ENCODE measurements around the gene SNRPD3. TPM values are rescaled to one million over a fixed set of nuclear protein-coding genes. Genes with fewer than 3 reads are reported as not detected.
A peak's percentile ranks its signal among the peaks of the same experiment; 100 is the strongest.

Gene SNRPD3
- total RNA-seq, 2 experiments from 2014 or later: 132 to 139 TPM

- CTCF ChIA-PET: interaction anchor here (0.7 to 1.2 kb wide), 2 partner anchors 9 to 1281 kb away, joined by 3 read pairs; partner anchors contain the start of gene GUCD1
- H3K27me3 Mint-ChIP-seq: no peaks in the 10 kb centered on the region
- DNase-seq (no peak), ATAC-seq (no peak)
- no peaks in the 10 kb centered on the region for H3K9me3 Mint-ChIP-seq (ENCODE audit: low read depth)
- H3K4me3 Mint-ChIP-seq: no peak overlapping the region
- H3K27ac Mint-ChIP-seq: no peak overlapping the region
- H3K4me1 Mint-ChIP-seq: peaks cover 54% of the 10 kb centered on the region
- peaks cover 46% of the 10 kb centered on the region for H3K36me3 Mint-ChIP-seq
These were observed 7.4 kb downstream of the SNRPD3 start for GRCh38 chr22:24563246-24563645.

GRCh38 chr22:24564376-24565058, 8.7 kb downstream of the SNRPD3 start:
- H3K36me3 Mint-ChIP-seq: peaks cover 40% of the 10 kb centered on the region
- ATAC-seq: no peak
- H3K4me1 Mint-ChIP-seq: peaks cover 42% of the 10 kb centered on the region
- no peaks in the 10 kb centered on the region for H3K27me3 Mint-ChIP-seq
- CTCF ChIA-PET: interaction anchor here (0.7 to 1.2 kb wide), 2 partner anchors 10 to 28 kb away, joined by 3 read pairs; partner anchors contain the start of gene GUCD1
- peak overlapping the region; percentile 52 for H3K27ac Mint-ChIP-seq
- H3K4me3 Mint-ChIP-seq: no peak overlapping the region
- DNase-seq: no peak
- no peaks in the 10 kb centered on the region for H3K9me3 Mint-ChIP-seq (ENCODE audit: low read depth)

- Mint-ChIP-seq H3K27me3 (no peaks in the 10 kb centered on the region), H3K9me3 (ENCODE audit: low read depth) (no peaks in the 10 kb centered on the region), H3K4me3 (no peak overlapping the region), H3K27ac (no peak overlapping the region), H3K4me1 (peaks cover 39% of the 10 kb centered on the region), H3K36me3 (peaks cover 39% of the 10 kb centered on the region)
- CTCF ChIA-PET: no interaction called here
- DNase-seq (no peak), ATAC-seq (no peak)
These were observed 9.3 kb downstream of the SNRPD3 start for GRCh38 chr22:24565077-24565476.

- CTCF ChIA-PET: interaction anchor here (1.2 kb wide), 1 partner anchor 11 kb away, joined by 3 read pairs; no protein-coding TSS in a partner anchor
- Mint-ChIP-seq H3K4me1 (peaks cover 32% of the 10 kb centered on the region), H3K36me3 (peaks cover 42% of the 10 kb centered on the region), H3K4me3 (no peak overlapping the region), H3K27ac (no peak overlapping the region), H3K9me3 (ENCODE audit: low read depth) (no peaks in the 10 kb centered on the region), H3K27me3 (no peaks in the 10 kb centered on the region)
- ATAC-seq (no peak), DNase-seq (no peak)
These were observed 11.2 kb downstream of the SNRPD3 start for GRCh38 chr22:24566899-24567511.

GRCh38 chr22:24567668-24568067, 11.9 kb downstream of the SNRPD3 start:
- H3K4me3 Mint-ChIP-seq: no peak overlapping the region
- CTCF ChIA-PET: interaction anchor here (1.2 kb wide), 1 partner anchor 10 kb away, joined by 3 read pairs; no protein-coding TSS in a partner anchor
- no peak for DNase-seq
- no peak for ATAC-seq
- H3K4me1 Mint-ChIP-seq: peaks cover 31% of the 10 kb centered on the region
- no peaks in the 10 kb centered on the region for H3K27me3 Mint-ChIP-seq
- no peak overlapping the region for H3K27ac Mint-ChIP-seq
- peaks cover 45% of the 10 kb centered on the region for H3K36me3 Mint-ChIP-seq
- no peaks in the 10 kb centered on the region for H3K9me3 Mint-ChIP-seq (ENCODE audit: low read depth)

- no peak for DNase-seq
- no peak for ATAC-seq
- Mint-ChIP-seq H3K27me3 (no peaks in the 10 kb centered on the region), H3K27ac (peak overlapping the region; percentile 25), H3K4me1 (peaks cover 7% of the 10 kb centered on the region), H3K9me3 (ENCODE audit: low read depth) (no peaks in the 10 kb centered on the region), H3K36me3 (peaks cover 43% of the 10 kb centered on the region), H3K4me3 (no peak overlapping the region)
- CTCF ChIA-PET: no interaction called here
These were observed 15.5 kb downstream of the SNRPD3 start for GRCh38 chr22:24571266-24571665.

- Mint-ChIP-seq H3K27ac (no peak overlapping the region), H3K9me3 (ENCODE audit: low read depth) (no peaks in the 10 kb centered on the region), H3K4me1 (no peaks in the 10 kb centered on the region), H3K27me3 (no peaks in the 10 kb centered on the region), H3K4me3 (no peak overlapping the region), H3K36me3 (peaks cover 23% of the 10 kb centered on the region)
- DNase-seq (no peak), ATAC-seq (no peak)
- CTCF ChIA-PET: no interaction called here
These were observed 21.0 kb downstream of the SNRPD3 start for GRCh38 chr22:24576778-24577177.

- DNase-seq (no peak), ATAC-seq (no peak)
- no peak overlapping the region for H3K4me3 Mint-ChIP-seq
- CTCF ChIA-PET: interaction anchor here (0.9 to 1.5 kb wide), 2 partner anchors 9 to 12 kb away, joined by 3 read pairs; no protein-coding TSS in a partner anchor
- peaks cover 10% of the 10 kb centered on the region for H3K36me3 Mint-ChIP-seq
- H3K4me1 Mint-ChIP-seq: no peaks in the 10 kb centered on the region
- H3K9me3 Mint-ChIP-seq (ENCODE audit: low read depth): no peaks in the 10 kb centered on the region
- no peak overlapping the region for H3K27ac Mint-ChIP-seq
- H3K27me3 Mint-ChIP-seq: no peaks in the 10 kb centered on the region
These were observed 22.8 kb downstream of the SNRPD3 start for GRCh38 chr22:24578355-24579257.

GRCh38 chr22:24579258-24579601, 23.4 kb downstream of the SNRPD3 start:
- Mint-ChIP-seq H3K9me3 (ENCODE audit: low read depth) (no peaks in the 10 kb centered on the region), H3K27ac (no peak overlapping the region), H3K36me3 (peaks cover 8% of the 10 kb centered on the region), H3K4me3 (no peak overlapping the region), H3K27me3 (no peaks in the 10 kb centered on the region), H3K4me1 (no peaks in the 10 kb centered on the region)
- ATAC-seq (no peak), DNase-seq (no peak)
- CTCF ChIA-PET: no interaction called here

- Mint-ChIP-seq H3K27me3 (no peaks in the 10 kb centered on the region), H3K4me1 (no peaks in the 10 kb centered on the region), H3K27ac (no peak overlapping the region), H3K9me3 (ENCODE audit: low read depth) (no peaks in the 10 kb centered on the region), H3K4me3 (no peak overlapping the region), H3K36me3 (no peaks in the 10 kb centered on the region)
- ATAC-seq (no peak), DNase-seq (no peak)
- CTCF ChIA-PET: interaction anchor here (0.7 kb wide), 1 partner anchor 61 kb away, joined by 3 read pairs; no protein-coding TSS in a partner anchor
These were observed 24.5 kb downstream of the SNRPD3 start for GRCh38 chr22:24580276-24580675.

- Mint-ChIP-seq H3K27me3 (no peaks in the 10 kb centered on the region), H3K4me3 (no peak overlapping the region), H3K27ac (no peak overlapping the region), H3K9me3 (ENCODE audit: low read depth) (no peaks in the 10 kb centered on the region), H3K36me3 (no peaks in the 10 kb centered on the region), H3K4me1 (no peaks in the 10 kb centered on the region)
- ATAC-seq (no peak), DNase-seq (no peak)
- CTCF ChIA-PET: no interaction called here
These were observed 26.4 kb downstream of the SNRPD3 start for GRCh38 chr22:24582056-24582814.

GRCh38 chr22:24583221-24584165, 27.7 kb downstream of the SNRPD3 start:
- Mint-ChIP-seq H3K4me1 (no peaks in the 10 kb centered on the region), H3K4me3 (no peak overlapping the region), H3K36me3 (no peaks in the 10 kb centered on the region), H3K27ac (no peak overlapping the region), H3K9me3 (ENCODE audit: low read depth) (no peaks in the 10 kb centered on the region), H3K27me3 (no peaks in the 10 kb centered on the region)
- DNase-seq (no peak), ATAC-seq (peak; percentile 29)
- CTCF ChIA-PET: no interaction called here

All from activated CD8-positive, alpha-beta memory T cell treated with anti-CD3 and anti-CD28 coated beads, Interleukin-2, amount 10 ng/mL, durations not matched to agents 7 days and 5 days (primary cell).